ENCODE measurements around the gene EIF4H. TPM values are rescaled to one million over a fixed set of nuclear protein-coding genes. Genes with fewer than 3 reads are reported as not detected.
A peak's percentile ranks its signal among the peaks of the same experiment; 100 is the strongest.

EIF4H gene
- total and polyA plus RNA-seq, 9 of the 15 experiments (the other 6 are each of a cell fraction or from before 2014, with no cell fraction given) = 11.0 to 435 (median 319) TPM

DNA sequence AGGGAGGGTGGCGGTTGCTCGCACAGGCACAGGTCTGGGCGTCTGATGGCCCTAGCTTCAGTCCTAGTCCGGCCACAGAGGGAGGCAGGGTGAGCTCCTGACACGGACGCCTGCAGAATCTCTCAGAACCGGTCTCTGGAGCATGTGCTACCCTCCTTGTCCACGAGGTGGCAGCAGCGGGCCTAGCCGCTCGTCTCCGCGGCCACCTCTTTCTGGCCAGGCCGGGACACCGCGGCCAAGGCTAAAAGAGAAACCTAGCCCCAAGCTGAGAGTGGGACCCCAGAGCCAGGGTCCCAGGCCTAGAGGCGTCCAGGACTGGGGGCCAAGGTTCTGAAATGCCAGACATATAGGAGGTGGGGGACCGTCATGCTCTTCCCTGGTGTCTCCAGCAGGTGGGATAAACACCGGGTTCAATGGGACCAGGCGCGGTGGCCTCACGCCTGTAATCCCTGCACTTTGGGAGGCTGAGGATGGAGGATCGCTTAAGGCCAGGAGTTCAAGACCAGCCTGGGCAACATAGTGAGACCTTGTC lies 32.5 kb downstream of the EIF4H start (continued):
- TF ChIP-seq MAZ (CRISPR knock-in tag; conservative IDR thresholded peaks at IDR 0.05 in 1 of 2, IDR thresholded peaks at IDR 0.05 in 1 of 2) (peak; percentile 76 to 78), KLF16 (IDR thresholded peaks at IDR 0.05) (0 out of 2 replicates have a peak, but pooled peaks have one; percentile 46), ZNF384 (IDR thresholded peaks at IDR 0.05; ENCODE audit: low read depth, low read length) (0 out of 2 replicates have a peak, but pooled peaks have one; percentile 51), CTBP1 (IDR thresholded peaks at IDR 0.05; ENCODE audit: borderline replicate concordance) (peak; percentile 55; the same call in 1 of the 2 replicates), ZFX (CRISPR knock-in tag; IDR thresholded peaks at IDR 0.05) (peak; percentile 15; the same call in 1 of the 2 replicates), NRF1 (conservative IDR thresholded peaks at IDR 0.05 in 1 of 2, IDR thresholded peaks at IDR 0.05 in 1 of 2) (peak; percentile 45 to 47; a peak in 2 of 4 replicates), ZNF217 (CRISPR knock-in tag; IDR thresholded peaks at IDR 0.05) (no peak), FOXA3 (CRISPR knock-in tag; conservative IDR thresholded peaks at IDR 0.05 in 1 of 2, IDR thresholded peaks at IDR 0.05 in 1 of 2) (no peak), ZNF232 (CRISPR knock-in tag; IDR thresholded peaks at IDR 0.05) (no peak), RAD21 (CRISPR knock-in tag; conservative IDR thresholded peaks at IDR 0.05 in 1 of 2, IDR thresholded peaks at IDR 0.05 in 1 of 2) (peak; percentile 96 to 98), RCOR1 (IDR thresholded peaks at IDR 0.05; ENCODE audit: borderline replicate concordance in 1 of 2, low read depth in 2 of 2, low read length in 2 of 2) (peak in 1 of 2 experiments; percentile 31; a peak in 1 of 4 replicates), ATF7 (IDR thresholded peaks at IDR 0.05) (peak; percentile 50), CC2D1A (IDR thresholded peaks at IDR 0.05) (peak; percentile 85), TBL1XR1 (IDR thresholded peaks at IDR 0.05; ENCODE audit: low read length in 2 of 2) (0 out of 4 replicates have a peak, but pooled peaks of 1 of the 2 experiments have one; percentile 48), RB1 (IDR thresholded peaks at IDR 0.05; ENCODE audit: low read depth) (peak; percentile 87; the same call in 1 of the 2 replicates)
- TF ChIP-seq, protein P1, sequence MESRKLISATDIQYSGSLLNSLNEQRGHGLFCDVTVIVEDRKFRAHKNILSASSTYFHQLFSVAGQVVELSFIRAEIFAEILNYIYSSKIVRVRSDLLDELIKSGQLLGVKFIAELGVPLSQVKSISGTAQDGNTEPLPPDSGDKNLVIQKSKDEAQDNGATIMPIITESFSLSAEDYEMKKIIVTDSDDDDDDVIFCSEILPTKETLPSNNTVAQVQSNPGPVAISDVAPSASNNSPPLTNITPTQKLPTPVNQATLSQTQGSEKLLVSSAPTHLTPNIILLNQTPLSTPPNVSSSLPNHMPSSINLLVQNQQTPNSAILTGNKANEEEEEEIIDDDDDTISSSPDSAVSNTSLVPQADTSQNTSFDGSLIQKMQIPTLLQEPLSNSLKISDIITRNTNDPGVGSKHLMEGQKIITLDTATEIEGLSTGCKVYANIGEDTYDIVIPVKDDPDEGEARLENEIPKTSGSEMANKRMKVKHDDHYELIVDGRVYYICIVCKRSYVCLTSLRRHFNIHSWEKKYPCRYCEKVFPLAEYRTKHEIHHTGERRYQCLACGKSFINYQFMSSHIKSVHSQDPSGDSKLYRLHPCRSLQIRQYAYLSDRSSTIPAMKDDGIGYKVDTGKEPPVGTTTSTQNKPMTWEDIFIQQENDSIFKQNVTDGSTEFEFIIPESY (CRISPR knock-in tag; IDR thresholded peaks at IDR 0.05) = peak; percentile 83
- TF ChIP-seq, protein P2, sequence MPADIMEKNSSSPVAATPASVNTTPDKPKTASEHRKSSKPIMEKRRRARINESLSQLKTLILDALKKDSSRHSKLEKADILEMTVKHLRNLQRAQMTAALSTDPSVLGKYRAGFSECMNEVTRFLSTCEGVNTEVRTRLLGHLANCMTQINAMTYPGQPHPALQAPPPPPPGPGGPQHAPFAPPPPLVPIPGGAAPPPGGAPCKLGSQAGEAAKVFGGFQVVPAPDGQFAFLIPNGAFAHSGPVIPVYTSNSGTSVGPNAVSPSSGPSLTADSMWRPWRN (IDR thresholded peaks at IDR 0.05; ENCODE audit: low read depth) = no peak

All from K562 (cell line).